ENCODE results near the gene C1orf35.

C1orf35 gene

GRCh38 chr1:228088586-228089498 is 14.3 kb downstream of the C1orf35 start:
- H3K9ac ChIP-seq (ENCODE audit: low read length), result no peak overlapping the region

GRCh38 chr1:228087771-228088251 is 15.3 kb downstream of the C1orf35 start:
- Histone ChIP-seq H3K4me3 (ENCODE audit: low read length) (no peak overlapping the region), H3K27me3 (ENCODE audit: control insufficient read depth, insufficient read depth, low read length) (no peaks in the 10 kb centered on the region), H3K27ac (ENCODE audit: low read length) (no peak overlapping the region), H3K4me1 (ENCODE audit: control insufficient read depth, low read depth, low read length) (peaks cover 12% of the 10 kb centered on the region), H3K9me3 (ENCODE audit: control insufficient read depth, low read depth, low read length) (no peaks in the 10 kb centered on the region), H3K9ac (ENCODE audit: low read length) (no peak overlapping the region), H3K36me3 (ENCODE audit: control insufficient read depth, low read depth, low read length) (peaks cover 4% of the 10 kb centered on the region)

More at GRCh38 chr1:228088586-228089498, 14.3 kb downstream of the C1orf35 start:
- Histone ChIP-seq H3K4me1 (ENCODE audit: control insufficient read depth, low read depth, low read length) (peaks cover 12% of the 10 kb centered on the region), H3K27ac (ENCODE audit: low read length) (no peak overlapping the region), H3K4me3 (ENCODE audit: low read length) (no peak overlapping the region), H3K9me3 (ENCODE audit: control insufficient read depth, low read depth, low read length) (no peaks in the 10 kb centered on the region), H3K27me3 (ENCODE audit: control insufficient read depth, insufficient read depth, low read length) (no peaks in the 10 kb centered on the region), H3K36me3 (ENCODE audit: control insufficient read depth, low read depth, low read length) (peaks cover 4% of the 10 kb centered on the region)

- H3K9me3 ChIP-seq (ENCODE audit: control insufficient read depth, low read depth, low read length), result no peaks in the 10 kb centered on the region
- no peak overlapping the region for H3K9ac ChIP-seq (ENCODE audit: low read length)
- no peaks in the 10 kb centered on the region for H3K27me3 ChIP-seq (ENCODE audit: control insufficient read depth, insufficient read depth, low read length)
- H3K27ac ChIP-seq (ENCODE audit: low read length), result no peak overlapping the region
- H3K4me3 ChIP-seq (ENCODE audit: low read length), result no peak overlapping the region
- peaks cover 4% of the 10 kb centered on the region for H3K36me3 ChIP-seq (ENCODE audit: control insufficient read depth, low read depth, low read length)
- peaks cover 12% of the 10 kb centered on the region for H3K4me1 ChIP-seq (ENCODE audit: control insufficient read depth, low read depth, low read length)
These were observed 17.7 kb downstream of the C1orf35 start for GRCh38 chr1:228085287-228085951.

- H3K9me3 ChIP-seq (ENCODE audit: control insufficient read depth, low read depth, low read length), result no peaks in the 10 kb centered on the region
- no peak overlapping the region for H3K4me3 ChIP-seq (ENCODE audit: low read length)
- H3K4me1 ChIP-seq (ENCODE audit: control insufficient read depth, low read depth, low read length), result peaks cover 12% of the 10 kb centered on the region
- peaks cover 4% of the 10 kb centered on the region for H3K36me3 ChIP-seq (ENCODE audit: control insufficient read depth, low read depth, low read length)
- no peaks in the 10 kb centered on the region for H3K27me3 ChIP-seq (ENCODE audit: control insufficient read depth, insufficient read depth, low read length)
- H3K9ac ChIP-seq (ENCODE audit: low read length), result no peak overlapping the region
- H3K27ac ChIP-seq (ENCODE audit: low read length), result no peak overlapping the region
These were observed 18.3 kb downstream of the C1orf35 start for GRCh38 chr1:228084797-228085196.

GRCh38 chr1:228084325-228084724 is 18.8 kb downstream of the C1orf35 start:
- Histone ChIP-seq H3K9me3 (ENCODE audit: control insufficient read depth, low read depth, low read length) (no peaks in the 10 kb centered on the region), H3K27ac (ENCODE audit: low read length) (no peak overlapping the region), H3K4me1 (ENCODE audit: control insufficient read depth, low read depth, low read length) (peaks cover 12% of the 10 kb centered on the region), H3K36me3 (ENCODE audit: control insufficient read depth, low read depth, low read length) (peaks cover 4% of the 10 kb centered on the region), H3K27me3 (ENCODE audit: control insufficient read depth, insufficient read depth, low read length) (no peaks in the 10 kb centered on the region), H3K9ac (ENCODE audit: low read length) (peak overlapping the region; percentile 82), H3K4me3 (ENCODE audit: low read length) (peak overlapping the region; percentile 86)

- peaks cover 15% of the 10 kb centered on the region for H3K4me1 ChIP-seq (ENCODE audit: control insufficient read depth, low read depth, low read length)
- no peak overlapping the region for H3K27ac ChIP-seq (ENCODE audit: low read length)
- H3K36me3 ChIP-seq (ENCODE audit: control insufficient read depth, low read depth, low read length), result peaks cover 4% of the 10 kb centered on the region
- H3K27me3 ChIP-seq (ENCODE audit: control insufficient read depth, insufficient read depth, low read length), result no peaks in the 10 kb centered on the region
- H3K9me3 ChIP-seq (ENCODE audit: control insufficient read depth, low read depth, low read length), result no peaks in the 10 kb centered on the region
- peak overlapping the region; percentile 86 for H3K4me3 ChIP-seq (ENCODE audit: low read length)
- H3K9ac ChIP-seq (ENCODE audit: low read length), result peak overlapping the region; percentile 82
These were observed 19.2 kb downstream of the C1orf35 start for GRCh38 chr1:228083871-228084278.

GRCh38 chr1:228082918-228083870 is 19.9 kb downstream of the C1orf35 start:
- peak overlapping the region; percentile 86 for H3K4me3 ChIP-seq (ENCODE audit: low read length)
- H3K4me1 ChIP-seq (ENCODE audit: control insufficient read depth, low read depth, low read length), result peaks cover 17% of the 10 kb centered on the region
- H3K9me3 ChIP-seq (ENCODE audit: control insufficient read depth, low read depth, low read length), result no peaks in the 10 kb centered on the region
- H3K9ac ChIP-seq (ENCODE audit: low read length), result peak overlapping the region; percentile 82
- peak overlapping the region; percentile 52 for H3K27ac ChIP-seq (ENCODE audit: low read length)
- H3K36me3 ChIP-seq (ENCODE audit: control insufficient read depth, low read depth, low read length), result no peaks in the 10 kb centered on the region
- peaks cover under 1% of the 10 kb centered on the region for H3K27me3 ChIP-seq (ENCODE audit: control insufficient read depth, insufficient read depth, low read length)

- H3K9me3 ChIP-seq (ENCODE audit: control insufficient read depth, low read depth, low read length), result no peaks in the 10 kb centered on the region
- H3K27ac ChIP-seq (ENCODE audit: low read length), result peak within 1 kb of the TSS; percentile 52
- H3K4me3 ChIP-seq (ENCODE audit: low read length), result peak within 1 kb of the TSS; percentile 86
- H3K9ac ChIP-seq (ENCODE audit: low read length), result peak within 1 kb of the TSS; percentile 82
- peaks cover 7% of the 10 kb centered on the region for H3K27me3 ChIP-seq (ENCODE audit: control insufficient read depth, insufficient read depth, low read length)
- H3K36me3 ChIP-seq (ENCODE audit: control insufficient read depth, low read depth, low read length), result no peaks in the 10 kb centered on the region
- peaks cover 17% of the 10 kb centered on the region for H3K4me1 ChIP-seq (ENCODE audit: control insufficient read depth, low read depth, low read length)
These were observed 20.8 kb downstream of the C1orf35 start, which contains the start of gene ARF1 for GRCh38 chr1:228082214-228082917. Gene ARF1 (plus strand): TSS chr1:228082708. CDS start chr1:228097115, 14,407 bp downstream.

GRCh38 chr1:228081578-228082213 is 21.4 kb downstream of the C1orf35 start:
- H3K9me3 ChIP-seq (ENCODE audit: control insufficient read depth, low read depth, low read length), result no peaks in the 10 kb centered on the region
- peaks cover 12% of the 10 kb centered on the region for H3K27me3 ChIP-seq (ENCODE audit: control insufficient read depth, insufficient read depth, low read length)
- no peaks in the 10 kb centered on the region for H3K36me3 ChIP-seq (ENCODE audit: control insufficient read depth, low read depth, low read length)
- peak overlapping the region; percentile 86 for H3K4me3 ChIP-seq (ENCODE audit: low read length)
- H3K9ac ChIP-seq (ENCODE audit: low read length), result peak overlapping the region; percentile 43
- H3K4me1 ChIP-seq (ENCODE audit: control insufficient read depth, low read depth, low read length), result peaks cover 17% of the 10 kb centered on the region
- H3K27ac ChIP-seq (ENCODE audit: low read length), result no peak overlapping the region

GRCh38 chr1:228081144-228081543 is 22.0 kb downstream of the C1orf35 start:
- no peaks in the 10 kb centered on the region for H3K9me3 ChIP-seq (ENCODE audit: control insufficient read depth, low read depth, low read length)
- no peaks in the 10 kb centered on the region for H3K36me3 ChIP-seq (ENCODE audit: control insufficient read depth, low read depth, low read length)
- H3K4me1 ChIP-seq (ENCODE audit: control insufficient read depth, low read depth, low read length), result peaks cover 17% of the 10 kb centered on the region
- no peak overlapping the region for H3K27ac ChIP-seq (ENCODE audit: low read length)
- H3K27me3 ChIP-seq (ENCODE audit: control insufficient read depth, insufficient read depth, low read length), result peaks cover 18% of the 10 kb centered on the region
- no peak overlapping the region for H3K9ac ChIP-seq (ENCODE audit: low read length)
- H3K4me3 ChIP-seq (ENCODE audit: low read length), result peak overlapping the region; percentile 86
